Esophagus muscularis mucosa (tissue), 4 donors: ENCODE results near the gene DTWD1.

Source experiments
- EP300 ChIP-seq: sonication (generic); formaldehyde crosslinking; IDR thresholded peaks from one replicate; pipeline ENCODE4 v1.6.1; 2017; ENCODE audit warnings: antibody characterized with exemption
- POLR2A ChIP-seq: fragments of 450-650 bp; IDR thresholded peaks from one replicate; pipeline ENCODE4 v1.6.1; 2017; ENCODE audit warnings: antibody characterized with exemption, moderate library complexity, mild to moderate bottlenecking, low read depth
- POLR2AphosphoS5 ChIP-seq, 2 donors: sonication (generic); formaldehyde crosslinking; IDR thresholded peaks; one replicate each; pipeline ENCODE4 v1.6.1; 2017; ENCODE audit warnings: antibody characterized with exemption in 2 of 2
- TF ChIP-seq, protein P1 (sequence below), 3 experiments: fragments of 200-600 bp in 2 of 3; fragments of 450-650 bp in 1 of 3; sonication (generic) in 2 of 3; IDR thresholded peaks; one replicate each; pipeline ENCODE4 v1.5.1; 2017 to 2019; ENCODE audit warnings: antibody characterized with exemption in 3 of 3, mild to moderate bottlenecking in 2 of 3, moderate library complexity in 1 of 3

GRCh38 chr15:49620199-49620598, 649 bp upstream of the DTWD1 start:
- TF ChIP-seq EP300, result no peak
- TF ChIP-seq POLR2A, result no peak
- TF ChIP-seq, protein P1, sequence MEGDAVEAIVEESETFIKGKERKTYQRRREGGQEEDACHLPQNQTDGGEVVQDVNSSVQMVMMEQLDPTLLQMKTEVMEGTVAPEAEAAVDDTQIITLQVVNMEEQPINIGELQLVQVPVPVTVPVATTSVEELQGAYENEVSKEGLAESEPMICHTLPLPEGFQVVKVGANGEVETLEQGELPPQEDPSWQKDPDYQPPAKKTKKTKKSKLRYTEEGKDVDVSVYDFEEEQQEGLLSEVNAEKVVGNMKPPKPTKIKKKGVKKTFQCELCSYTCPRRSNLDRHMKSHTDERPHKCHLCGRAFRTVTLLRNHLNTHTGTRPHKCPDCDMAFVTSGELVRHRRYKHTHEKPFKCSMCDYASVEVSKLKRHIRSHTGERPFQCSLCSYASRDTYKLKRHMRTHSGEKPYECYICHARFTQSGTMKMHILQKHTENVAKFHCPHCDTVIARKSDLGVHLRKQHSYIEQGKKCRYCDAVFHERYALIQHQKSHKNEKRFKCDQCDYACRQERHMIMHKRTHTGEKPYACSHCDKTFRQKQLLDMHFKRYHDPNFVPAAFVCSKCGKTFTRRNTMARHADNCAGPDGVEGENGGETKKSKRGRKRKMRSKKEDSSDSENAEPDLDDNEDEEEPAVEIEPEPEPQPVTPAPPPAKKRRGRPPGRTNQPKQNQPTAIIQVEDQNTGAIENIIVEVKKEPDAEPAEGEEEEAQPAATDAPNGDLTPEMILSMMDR (IDR thresholded peaks at IDR 0.05), result peak in 1 of 3 experiments; percentile 35
- TF ChIP-seq POLR2AphosphoS5 (IDR thresholded peaks at IDR 0.05), result no peak
